GM10266 (cell line): ENCODE measurements around the gene DES.

Source experiments
- DNase-seq: peaks from one replicate; pipeline ENCODE4 v3.0.0; 2012; ENCODE audit errors: extremely low spot score
- CTCF ChIP-seq: IDR thresholded peaks from 2 replicates; pipeline ENCODE4 v1.5.1; 2012; ENCODE audit warnings: mild to moderate bottlenecking, low read depth; ENCODE audit not compliant: control insufficient read depth, insufficient read depth; ENCODE audit errors: missing control alignments

The DES gene

DNA sequence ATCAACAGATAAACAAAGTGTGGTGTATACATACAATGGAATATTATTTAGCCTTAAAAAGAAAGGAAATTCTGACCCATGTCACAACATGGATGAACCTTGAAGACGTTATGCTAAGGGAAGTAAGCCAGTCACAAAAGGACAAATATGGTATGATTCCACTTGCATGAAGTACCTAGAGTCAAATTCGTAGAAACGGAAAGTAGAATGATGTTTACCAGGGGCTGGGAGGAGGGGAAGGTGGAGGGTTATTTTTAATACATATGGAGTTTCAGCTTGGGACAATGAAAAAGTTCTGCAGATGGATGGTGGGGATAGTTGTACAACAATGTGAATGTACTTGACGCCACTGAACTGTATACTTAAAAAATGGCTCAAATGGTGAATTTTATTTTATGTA, 3.3 kb upstream of the DES start:
- no peak for TF ChIP-seq CTCF
- no peak for DNase-seq

- no peak for DNase-seq
- no peak for TF ChIP-seq CTCF
These were observed 2.5 kb upstream of the DES start for GRCh38 chr2:219415580-219416234.

- TF ChIP-seq CTCF = no peak
- DNase-seq = no peak
These were observed 2.0 kb upstream of the DES start for GRCh38 chr2:219416235-219416602.

GRCh38 chr2:219416938-219417337, 1.2 kb upstream of the DES start:
- DNase-seq = no peak
- no peak for TF ChIP-seq CTCF

- DNase-seq = no peak
- TF ChIP-seq CTCF = no peak
These were observed 803 bp upstream of the DES start for GRCh38 chr2:219417374-219417773.

DNA sequence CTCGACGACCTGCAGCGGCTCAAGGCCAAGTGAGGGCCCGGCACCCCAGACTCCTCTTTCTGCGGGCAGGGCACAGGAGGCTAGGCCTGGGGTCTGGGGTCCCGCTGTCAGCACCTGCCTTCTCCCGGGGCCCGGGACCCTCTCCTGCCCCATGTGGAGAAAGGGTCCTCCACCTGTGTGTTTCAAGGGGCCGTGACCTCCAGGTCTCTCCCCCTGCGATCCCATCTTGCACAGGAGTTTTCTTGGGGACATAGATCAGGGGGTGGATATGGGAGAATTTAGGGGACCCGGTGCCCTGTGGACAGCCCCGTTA, 791 bp downstream of the DES start:
- no peak for DNase-seq

More for the DNA sequence above, 791 bp downstream of the DES start:
- no peak for TF ChIP-seq CTCF
